Endometrial microvascular endothelial cells (primary cell): ENCODE measurements around the gene PIK3C2G. TPM values are rescaled to one million over a fixed set of nuclear protein-coding genes. Genes with fewer than 3 reads are reported as not detected.
"Not testable (repeated sequence)": the region's sequence is repeated elsewhere in the genome, so short reads cannot be mapped to it uniquely, and the experiment has no call there.

ENCODE experiments used
- in situ Hi-C: cut with HindIII; loops from 2 replicates; pipeline ENCODE4 v1.10.0; 2017; ENCODE audit warnings: low sequenced_read_pairs, low pct_unique_long_range_greater_than_20kb; ENCODE audit errors: inconsistent ontology term
- total RNA-seq: library from RNA; depleted of rRNA; stranded (reverse); fragments of >200 nt; gene quantifications from one replicate; pipeline ENCODE4 v1.2.3, GENCODE V29; 2015; ENCODE audit errors: inconsistent ontology term

The PIK3C2G gene
- not detected for total RNA-seq

- in situ Hi-C loops: no loop called here
These were observed at the start of gene PIK3C2G for GRCh38 chr12:18261273-18261672. PIK3C2G (plus strand) TSS chr12:18261518; CDS start chr12:18282082, 20,564 bp downstream.

- in situ Hi-C loops: no loop called here
These were observed 43.4 kb upstream of the PIK3C2G start for GRCh38 chr12:18217966-18218365.

- in situ Hi-C loops: no loop called here
These were observed 39.6 kb upstream of the PIK3C2G start for GRCh38 chr12:18221726-18222125.

GRCh38 chr12:18222699-18223098 lies 38.6 kb upstream of the PIK3C2G start:
- in situ Hi-C loops: no loop called here

GRCh38 chr12:18224745-18225144 lies 36.6 kb upstream of the PIK3C2G start:
- in situ Hi-C loops: no loop called here

GRCh38 chr12:18239526-18239925 lies 21.8 kb upstream of the PIK3C2G start:
- in situ Hi-C loops: no loop called here

- in situ Hi-C loops: no loop called here
These were observed 18.8 kb upstream of the PIK3C2G start for GRCh38 chr12:18242380-18243089.

- in situ Hi-C loops: no loop called here
These were observed 18.1 kb upstream of the PIK3C2G start for GRCh38 chr12:18243238-18243637.

GRCh38 chr12:18246066-18246465 lies 15.3 kb upstream of the PIK3C2G start:
- in situ Hi-C loops: no loop called here

GRCh38 chr12:18250313-18250916 lies 10.9 kb upstream of the PIK3C2G start:
- in situ Hi-C loops: no loop called here

- in situ Hi-C loops: no loop called here
These were observed 7.2 kb upstream of the PIK3C2G start for GRCh38 chr12:18254081-18254480.

- in situ Hi-C loops: not testable (repeated sequence)
These were observed 6.3 kb upstream of the PIK3C2G start for GRCh38 chr12:18255004-18255403.

GRCh38 chr12:18257251-18257650 lies 4.1 kb upstream of the PIK3C2G start:
- in situ Hi-C loops: no loop called here

- in situ Hi-C loops: no loop called here
These were observed 2.4 kb upstream of the PIK3C2G start for GRCh38 chr12:18258929-18259328.

GRCh38 chr12:18259906-18260682 lies 1.2 kb upstream of the PIK3C2G start:
- in situ Hi-C loops: no loop called here

- in situ Hi-C loops: no loop called here
These were observed 588 bp downstream of the PIK3C2G start for GRCh38 chr12:18261906-18262305.

GRCh38 chr12:18262514-18262913 lies 1.2 kb downstream of the PIK3C2G start:
- in situ Hi-C loops: no loop called here

- in situ Hi-C loops: no loop called here
These were observed 3.3 kb downstream of the PIK3C2G start for GRCh38 chr12:18264581-18265075.

GRCh38 chr12:18267427-18268099 lies 6.2 kb downstream of the PIK3C2G start:
- in situ Hi-C loops: no loop called here
